H1 (cell line): ENCODE results near the gene KRT75. TPM values are rescaled to one million over a fixed set of nuclear protein-coding genes. Genes with fewer than 3 reads are reported as not detected.

Experiments
- CHD1 ChIP-seq: IDR thresholded peaks from 2 replicates; pipeline ENCODE4 v1.6.1; 2012; ENCODE audit warnings: low read depth, low read length, improper control_type of control experiment
- KDM1A ChIP-seq: fragments of 200-600, 300-600 bp; sonication (generic); IDR thresholded peaks from 2 replicates; pipeline ENCODE4 v1.7.1; 2016; ENCODE audit warnings: mild to moderate bottlenecking, low read length, borderline replicate concordance
- NRF1 ChIP-seq: IDR thresholded peaks from 2 replicates; pipeline ENCODE4 v1.6.1; 2011; ENCODE audit warnings: mild to moderate bottlenecking, low read depth, low read length, improper control_type of control experiment
- polyA plus RNA-seq, 7 experiments: library from polyadenylated mRNA; depleted of rRNA in 3 of 7; stranded (reverse) in 5 of 7; unstranded in 2 of 7; fragments of >200 nt in 5 of 7; fragments of 200-250 nt in 2 of 7; gene quantifications; 1 replicate in 5 of 7; 2 replicates in 1 of 7; 4 replicates in 1 of 7; pipeline versions ENCODE4 v1.2.1 to v1.2.3, GENCODE V29; 2011 to 2013; ENCODE audit warnings: missing spikeins in 2 of 7, mixed read lengths in 2 of 7
- total RNA-seq: library from RNA; stranded (reverse); fragmentation: NEBNext Ultra II Directional; extraction: Animal tissue kit (Norgen Biotek cat#: 25700); gene quantifications from 2 replicates; pipeline ENCODE4 v1.2.1, GENCODE V29; 2021

KRT75 gene
- total and polyA plus RNA-seq, 2 of the 8 experiments (the other 6 are each of a cell fraction or from before 2014, with no cell fraction given) = not detected

- TF ChIP-seq NRF1 = no peak
- no peak for TF ChIP-seq CHD1
- no peak for TF ChIP-seq KDM1A
Observed at GRCh38 chr12:52434081-52434733, at the start of gene KRT75 (continued).
